IgD-negative memory B cell (primary cell): ENCODE measurements around the gene GPR89A. TPM values are rescaled to one million over a fixed set of nuclear protein-coding genes. Genes with fewer than 3 reads are reported as not detected.

Experiments used
- H3K27ac Mint-ChIP-seq, 3 donors: one replicate each; pipeline ENCODE4 v1.8.0; 2020 to 2022; ENCODE audit warnings: mild to moderate bottlenecking in 3 of 3, mixed read lengths in 3 of 3, moderate library complexity in 1 of 3
- H3K27me3 Mint-ChIP-seq: one replicate; pipeline ENCODE4 v1.8.0; 2021; ENCODE audit warnings: mixed read lengths
- H3K36me3 Mint-ChIP-seq: one replicate; pipeline ENCODE4 v1.8.0; 2020; ENCODE audit warnings: mild to moderate bottlenecking, mixed read lengths
- H3K4me1 Mint-ChIP-seq, 3 donors: one replicate each; pipeline ENCODE4 v1.8.0; 2020 to 2022; ENCODE audit warnings: mixed read lengths in 3 of 3, mild to moderate bottlenecking in 1 of 3
- H3K4me3 Mint-ChIP-seq, 4 donors: one replicate each; pipeline ENCODE4 v1.8.0; 2020 to 2022; ENCODE audit warnings: mild to moderate bottlenecking in 4 of 4, mixed read lengths in 4 of 4, moderate library complexity in 3 of 4
- H3K9me3 Mint-ChIP-seq, 3 donors: one replicate each; pipeline ENCODE4 v1.8.0; 2020 to 2021; ENCODE audit warnings: mixed read lengths in 3 of 3, mild to moderate bottlenecking in 1 of 3
- polyA plus RNA-seq: library from polyadenylated mRNA; unstranded; fragments of 300-500 nt; fragmentation: Illumina TruSeq; gene quantifications from one replicate; pipeline ENCODE4 v1.2.3, GENCODE V29; 2021

GPR89A gene
- polyA plus RNA-seq, 1 donor from 2014 or later, result 14.8 TPM

DNA sequence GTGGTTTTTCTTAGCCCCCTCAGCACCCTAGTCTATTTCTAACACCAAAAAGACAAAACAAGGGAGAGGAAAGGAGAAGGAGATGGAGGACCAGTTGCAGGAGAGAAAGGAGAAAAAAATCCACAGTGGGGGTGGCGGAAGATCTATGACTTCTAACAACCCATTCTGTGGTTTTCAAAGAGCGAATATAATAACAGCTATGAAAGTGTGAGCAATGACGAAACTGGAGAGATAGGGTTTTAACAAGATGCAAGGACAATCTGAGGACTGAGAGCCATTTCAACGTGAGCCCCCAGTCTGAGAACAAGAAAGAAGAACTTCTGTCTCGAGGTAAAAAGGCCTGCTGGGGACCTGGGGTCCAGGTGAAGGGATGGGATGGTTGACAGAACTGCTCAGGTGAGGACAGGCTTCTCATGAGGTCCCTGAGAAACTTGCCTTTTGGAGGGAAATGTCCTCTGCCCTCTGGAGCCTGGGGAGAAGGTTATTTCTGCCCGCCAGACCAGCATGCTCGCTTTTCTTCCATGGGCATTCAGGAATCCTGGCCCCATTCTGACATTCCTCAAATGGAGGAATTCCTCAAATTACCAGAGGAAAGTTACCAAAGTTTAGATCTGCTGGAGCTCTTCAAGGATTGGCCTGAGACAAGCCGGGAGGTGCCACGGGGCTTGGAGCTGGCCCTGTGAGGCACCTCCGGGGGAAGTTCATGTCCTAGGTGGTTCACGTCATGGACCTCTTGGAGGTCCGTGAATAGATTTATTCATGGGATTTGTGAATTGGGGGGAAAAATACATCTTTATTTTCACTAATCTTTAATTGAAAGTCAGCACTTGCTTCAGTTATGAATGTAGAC, 111.7 kb downstream of the GPR89A start, which contains the start of gene CD160:
CD160 (plus strand) TSS at position 270 of the 850 bp plus-strand sequence. CDS start 8,829 bp downstream, outside the sequence.
- Mint-ChIP-seq H3K4me3 (peak within 1 kb of the TSS in 1 of 4 donors; percentile 84), H3K36me3 (no peaks in the 10 kb centered on the region), H3K9me3 (no peaks in the 10 kb centered on the region)

More for the DNA sequence above, 111.7 kb downstream of the GPR89A start, which contains the start of gene CD160:
- H3K27me3 Mint-ChIP-seq, result peaks cover 10% of the 10 kb centered on the region
- H3K27ac Mint-ChIP-seq, result no peak within 1 kb of the TSS
- peaks cover 0 to 8% (median 7%) of the 10 kb centered on the region in 3 donors for H3K4me1 Mint-ChIP-seq

Other genes starting within 250 kb of the GPR89A start
- 0.41 TPM for gene NBPF20, start 182.4 kb upstream of the GPR89A start, polyA plus RNA-seq
- 0.30 TPM for gene PDZK1, start 99.4 kb downstream of the GPR89A start, polyA plus RNA-seq
- gene CD160, start 111.5 kb downstream of the GPR89A start, polyA plus RNA-seq, result 1.8 TPM
- 6.7 TPM for gene RNF115, start 216.1 kb downstream of the GPR89A start, polyA plus RNA-seq
- gene POLR3C, start 216.2 kb downstream of the GPR89A start, polyA plus RNA-seq, result 54.0 TPM
- gene NUDT17, start 237.6 kb downstream of the GPR89A start, polyA plus RNA-seq, result 4.2 TPM